ENCODE measurements around the gene ZNF624. TPM values are rescaled to one million over a fixed set of nuclear protein-coding genes. Genes with fewer than 3 reads are reported as not detected.

Gene ZNF624
- total and polyA plus RNA-seq, 4 donors, result 1.2 to 11.7 (median 3.3) TPM

DNA sequence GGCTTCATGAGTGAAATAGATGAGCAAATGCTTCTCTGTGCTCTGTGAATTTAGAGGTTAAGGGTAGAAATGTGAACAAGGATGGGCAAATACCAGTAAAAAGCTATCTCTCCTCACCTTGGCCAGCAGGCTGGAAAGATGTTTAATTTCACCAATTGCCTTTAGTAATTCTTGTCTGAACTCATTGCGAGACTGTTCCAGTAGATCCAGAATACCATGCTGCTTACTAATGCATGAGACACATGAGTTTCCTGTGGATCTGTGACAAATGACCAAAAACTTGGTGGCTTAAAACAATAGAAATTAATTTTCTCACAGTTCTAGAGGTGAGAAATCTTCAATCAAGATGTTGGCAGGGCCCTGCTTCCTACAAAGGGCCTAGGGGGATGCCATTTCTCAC, 9.3 kb upstream of the ZNF624 start:
- H3K9me3 ChIP-seq (ENCODE audit: control insufficient read depth in 4 of 4, insufficient read depth in 3 of 4, low read length in 3 of 4), result peaks cover 0 to 2% (median 0%) of the 10 kb centered on the region in 4 donors
- ATAC-seq (ENCODE audit: insufficient read depth, low FRiP score) (no peak), DNase-seq (no peak)
- H3K27me3 ChIP-seq (ENCODE audit: control insufficient read depth in 3 of 3, insufficient read depth in 3 of 3, low read length in 2 of 3), result peaks cover 0 to 33% (median 18%) of the 10 kb centered on the region in 3 donors
- 89 to 100% methylated on average over 1 of the region's 1 CpG for WGBS, 2 donors
- H3K36me3 ChIP-seq (ENCODE audit: control insufficient read depth in 4 of 4, insufficient read depth in 4 of 4, low read length in 4 of 4), result no peaks in the 10 kb centered on the region
- peaks cover 0 to 4% (median 0%) of the 10 kb centered on the region in 5 donors for H3K4me1 ChIP-seq (ENCODE audit: control insufficient read depth in 5 of 5, insufficient read depth in 5 of 5, low read length in 5 of 5)
- no peak overlapping the region for H3K9ac ChIP-seq (ENCODE audit: insufficient read depth in 1 of 2, low read length in 2 of 2)
- no peak overlapping the region for H3K4me3 ChIP-seq
- no peak overlapping the region for H3K27ac ChIP-seq (ENCODE audit: low read depth in 1 of 2, low read length in 1 of 2)
- TF ChIP-seq, protein P1, sequence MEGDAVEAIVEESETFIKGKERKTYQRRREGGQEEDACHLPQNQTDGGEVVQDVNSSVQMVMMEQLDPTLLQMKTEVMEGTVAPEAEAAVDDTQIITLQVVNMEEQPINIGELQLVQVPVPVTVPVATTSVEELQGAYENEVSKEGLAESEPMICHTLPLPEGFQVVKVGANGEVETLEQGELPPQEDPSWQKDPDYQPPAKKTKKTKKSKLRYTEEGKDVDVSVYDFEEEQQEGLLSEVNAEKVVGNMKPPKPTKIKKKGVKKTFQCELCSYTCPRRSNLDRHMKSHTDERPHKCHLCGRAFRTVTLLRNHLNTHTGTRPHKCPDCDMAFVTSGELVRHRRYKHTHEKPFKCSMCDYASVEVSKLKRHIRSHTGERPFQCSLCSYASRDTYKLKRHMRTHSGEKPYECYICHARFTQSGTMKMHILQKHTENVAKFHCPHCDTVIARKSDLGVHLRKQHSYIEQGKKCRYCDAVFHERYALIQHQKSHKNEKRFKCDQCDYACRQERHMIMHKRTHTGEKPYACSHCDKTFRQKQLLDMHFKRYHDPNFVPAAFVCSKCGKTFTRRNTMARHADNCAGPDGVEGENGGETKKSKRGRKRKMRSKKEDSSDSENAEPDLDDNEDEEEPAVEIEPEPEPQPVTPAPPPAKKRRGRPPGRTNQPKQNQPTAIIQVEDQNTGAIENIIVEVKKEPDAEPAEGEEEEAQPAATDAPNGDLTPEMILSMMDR (IDR thresholded peaks at IDR 0.05; ENCODE audit: control extremely low read depth, extremely low read depth), result no peak

DNA sequence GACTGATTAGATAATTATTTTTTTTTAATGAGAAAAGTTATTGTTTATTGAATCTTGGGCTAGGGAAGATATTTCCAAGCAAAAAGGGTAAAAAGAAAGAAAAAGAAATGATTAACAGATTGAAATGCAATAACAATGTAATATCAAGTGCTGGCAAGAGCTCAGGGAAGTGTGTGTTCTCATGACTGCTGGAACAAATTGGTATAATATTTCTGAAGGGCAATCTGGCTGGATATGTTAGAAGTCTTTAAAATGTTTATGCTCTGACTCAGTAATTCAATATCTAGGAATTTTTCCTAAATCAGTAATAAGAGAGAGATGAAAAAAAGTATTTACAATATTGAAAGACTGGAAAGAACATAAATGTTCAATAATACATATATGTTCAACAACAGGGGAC, 7.6 kb upstream of the ZNF624 start:
- Histone ChIP-seq H3K27ac (ENCODE audit: low read depth in 1 of 2, low read length in 1 of 2) (no peak overlapping the region), H3K27me3 (ENCODE audit: control insufficient read depth in 3 of 3, insufficient read depth in 3 of 3, low read length in 2 of 3) (peaks cover 0 to 24% (median 17%) of the 10 kb centered on the region in 3 donors), H3K4me1 (ENCODE audit: control insufficient read depth in 5 of 5, insufficient read depth in 5 of 5, low read length in 5 of 5) (no peaks in the 10 kb centered on the region), H3K4me3 (no peak overlapping the region), H3K9ac (ENCODE audit: insufficient read depth in 1 of 2, low read length in 2 of 2) (no peak overlapping the region), H3K36me3 (ENCODE audit: control insufficient read depth in 4 of 4, insufficient read depth in 4 of 4, low read length in 4 of 4) (no peaks in the 10 kb centered on the region), H3K9me3 (ENCODE audit: control insufficient read depth in 4 of 4, insufficient read depth in 3 of 4, low read length in 3 of 4) (no peaks in the 10 kb centered on the region)
- TF ChIP-seq, protein P1 (IDR thresholded peaks at IDR 0.05; ENCODE audit: control extremely low read depth, extremely low read depth), result no peak
- DNase-seq (no peak), ATAC-seq (ENCODE audit: insufficient read depth, low FRiP score) (no peak)

DNA sequence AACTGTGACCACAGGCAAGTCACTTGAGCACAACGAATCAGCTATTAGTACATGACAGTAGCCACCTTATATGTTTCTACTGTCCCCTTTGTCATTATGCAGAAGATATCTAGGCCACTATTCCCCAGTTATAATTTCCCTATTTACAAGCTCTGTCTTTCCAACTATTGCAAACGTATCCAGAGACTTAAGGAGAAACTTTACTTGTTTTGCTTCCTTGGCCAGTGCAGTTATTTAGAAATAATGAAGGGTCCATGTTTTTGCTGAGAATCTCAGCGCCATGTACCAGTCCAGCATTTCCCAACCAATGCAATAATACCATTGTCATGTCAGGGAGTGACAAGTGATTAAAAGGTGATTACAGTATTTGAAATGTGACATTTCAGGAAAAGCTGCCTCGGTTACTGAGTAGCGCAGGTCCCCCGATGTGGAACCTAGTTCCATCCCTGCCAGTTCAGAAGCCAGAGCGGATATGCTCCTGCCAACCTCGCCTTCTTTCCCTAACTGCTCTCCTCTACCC, 743 bp downstream of the ZNF624 start:
- Histone ChIP-seq H3K9me3 (ENCODE audit: control insufficient read depth in 4 of 4, insufficient read depth in 3 of 4, low read length in 3 of 4) (no peaks in the 10 kb centered on the region), H3K4me3 (peak overlapping the region; percentile 87), H3K36me3 (ENCODE audit: control insufficient read depth in 4 of 4, insufficient read depth in 4 of 4, low read length in 4 of 4) (no peaks in the 10 kb centered on the region), H3K27me3 (ENCODE audit: control insufficient read depth in 3 of 3, insufficient read depth in 3 of 3, low read length in 2 of 3) (peaks cover 0 to 5% (median 0%) of the 10 kb centered on the region in 3 donors), H3K9ac (ENCODE audit: insufficient read depth in 1 of 2, low read length in 2 of 2) (peak overlapping the region; percentile 70 to 74), H3K27ac (ENCODE audit: low read depth in 1 of 2, low read length in 1 of 2) (peak overlapping the region; percentile 91 to 97), H3K4me1 (ENCODE audit: control insufficient read depth in 5 of 5, insufficient read depth in 5 of 5, low read length in 5 of 5) (peaks cover 0 to 12% (median 3%) of the 10 kb centered on the region in 5 donors)
- 11 to 12% methylated on average over 7 to 8 of the region's 8 CpGs for WGBS, 2 donors
- ATAC-seq (ENCODE audit: insufficient read depth, low FRiP score), result peak; percentile 2
- TF ChIP-seq, protein P1 (IDR thresholded peaks at IDR 0.05; ENCODE audit: control extremely low read depth, extremely low read depth), result no peak
- no peak for DNase-seq

DNA sequence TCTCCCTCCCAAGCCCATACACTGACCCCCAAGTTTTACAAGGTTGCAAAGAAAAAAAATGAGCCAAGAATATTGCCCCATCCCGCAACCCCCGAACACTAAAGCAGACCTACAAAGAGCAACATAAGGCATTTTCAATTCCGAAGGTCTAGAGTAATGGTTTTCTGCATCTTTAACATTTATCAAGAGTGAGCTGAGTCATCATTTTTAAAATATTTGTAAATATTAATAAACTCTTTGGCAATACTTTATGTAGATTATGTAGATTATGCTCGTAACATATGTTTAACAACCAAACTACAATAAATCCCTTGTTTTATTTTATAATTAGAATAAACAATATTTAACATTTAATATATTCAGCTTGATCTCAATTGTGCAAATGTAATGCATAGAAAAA, 1.4 kb downstream of the ZNF624 start:
- Histone ChIP-seq H3K9ac (ENCODE audit: insufficient read depth in 1 of 2, low read length in 2 of 2) (no peak overlapping the region), H3K4me1 (ENCODE audit: control insufficient read depth in 5 of 5, insufficient read depth in 5 of 5, low read length in 5 of 5) (peaks cover 0 to 12% (median 3%) of the 10 kb centered on the region in 5 donors), H3K4me3 (no peak overlapping the region), H3K27me3 (ENCODE audit: control insufficient read depth in 3 of 3, insufficient read depth in 3 of 3, low read length in 2 of 3) (peaks cover 0 to 5% (median 0%) of the 10 kb centered on the region in 3 donors), H3K9me3 (ENCODE audit: control insufficient read depth in 4 of 4, insufficient read depth in 3 of 4, low read length in 3 of 4) (no peaks in the 10 kb centered on the region), H3K27ac (ENCODE audit: low read depth in 1 of 2, low read length in 1 of 2) (peak overlapping the region in 1 of 2 donors; percentile 91), H3K36me3 (ENCODE audit: control insufficient read depth in 4 of 4, insufficient read depth in 4 of 4, low read length in 4 of 4) (no peaks in the 10 kb centered on the region)
- TF ChIP-seq, protein P1 (IDR thresholded peaks at IDR 0.05; ENCODE audit: control extremely low read depth, extremely low read depth), result no peak
- DNase-seq (no peak), ATAC-seq (ENCODE audit: insufficient read depth, low FRiP score) (no peak)
- WGBS, 2 donors, result 95% methylated on average over 4 of the region's 4 CpGs
